Kidney (tissue), 14 donors: ENCODE measurements around the gene LAX1. TPM values are rescaled to one million over a fixed set of nuclear protein-coding genes. Genes with fewer than 3 reads are reported as not detected.

Experiments used
- DNase-seq, 5 donors: peaks; one replicate each; pipeline ENCODE4 v3.0.0-alpha.2; 2013 to 2020
- FAIRE-seq: peaks from 2 replicates; lab custom pipeline; 2012; peaks lifted over from hg19 to GRCh38; lab: Jason Lieb, UNC
- H3K27ac ChIP-seq, 2 donors: one replicate each; pipeline ENCODE4 v1.7.0; 2013; ENCODE audit warnings: low read depth in 2 of 2, low read length in 2 of 2, inconsistent platforms in 1 of 2
- H3K27me3 ChIP-seq: one replicate; pipeline ENCODE4 v1.7.1; 2013; ENCODE audit warnings: low read length, inconsistent platforms; ENCODE audit not compliant: control insufficient read depth, insufficient read depth
- H3K36me3 ChIP-seq, 3 donors: one replicate each; pipeline versions ENCODE4 v1.7.0 to v1.7.1; 2013; ENCODE audit warnings: low read length in 3 of 3, control low read depth in 1 of 3, inconsistent platforms in 1 of 3; ENCODE audit not compliant: insufficient read depth in 3 of 3, control insufficient read depth in 2 of 3
- H3K4me1 ChIP-seq, 3 donors: one replicate each; pipeline versions ENCODE4 v1.7.0 to v1.7.1; 2013; ENCODE audit warnings: low read length in 3 of 3, inconsistent platforms in 1 of 3, low read depth in 1 of 3; ENCODE audit not compliant: control insufficient read depth in 2 of 3, insufficient read depth in 2 of 3
- H3K4me3 ChIP-seq, 3 donors: one replicate each; pipeline versions ENCODE4 v1.7.0 to v1.8.1; 2013; ENCODE audit warnings: low read length in 3 of 3, control low read depth in 1 of 3, inconsistent platforms in 1 of 3
- H3K9ac ChIP-seq, 3 donors: one replicate each; pipeline versions ENCODE4 v1.7.0 to v1.7.1; 2013; ENCODE audit warnings: low read length in 3 of 3, control low read depth in 1 of 3, inconsistent platforms in 1 of 3
- H3K9me3 ChIP-seq, 3 donors: one replicate each; pipeline versions ENCODE4 v1.7.0 to v1.7.1; 2013; ENCODE audit warnings: low read length in 3 of 3, control low read depth in 1 of 3, inconsistent platforms in 1 of 3; ENCODE audit not compliant: control insufficient read depth in 2 of 3, insufficient read depth in 1 of 3
- CTCF ChIP-seq: IDR thresholded peaks from 3 replicates; pipeline ENCODE4 v1.5.1; 2012; ENCODE audit warnings: mild to moderate bottlenecking, moderate library complexity, borderline replicate concordance; ENCODE audit not compliant: insufficient read depth; ENCODE audit errors: extremely low read depth
- intact Hi-C: fragments of 100-400 bp; cut with DNase I; formaldehyde crosslinking; loops from one replicate; pipeline ENCODE4 v1.11.1; 2022
- polyA plus RNA-seq: library from polyadenylated mRNA; stranded (reverse); fragments of 350-450 nt; fragmentation: Illumina TruSeq; extraction: RNeasy Lipid Tissue Mini Kit (QIAGEN cat#74804); gene quantifications from one replicate; pipeline ENCODE4 v1.2.3, GENCODE V29; 2014; ENCODE audit warnings: low read depth, low replicate concordance; ENCODE audit not compliant: insufficient read depth
- total RNA-seq: library from RNA; stranded (reverse); fragmentation: NEBNext Ultra II Directional; extraction: Animal tissue kit (Norgen Biotek cat#: 25700); gene quantifications from one replicate; pipeline ENCODE4 v1.2.1, GENCODE V29; 2021
- donor health status: control.
- donor health status: control.
- donor health status: control.
- donor health status: control.
- donor health status: control.
- donor health status: DM: yes; HTN: yes; CAD: no.
- donor health status: Normal renal cell carcinoma (clear cell type).

The LAX1 gene
- total and polyA plus RNA-seq, 2 donors from 2014 or later = 6.9 TPM; not detected in 1

GRCh38 chr1:203771901-203772301 lies 6.9 kb downstream of the LAX1 start:
- Histone ChIP-seq H3K27ac (no peak overlapping the region), H3K36me3 (no peaks in the 10 kb centered on the region), H3K27me3 (no peaks in the 10 kb centered on the region), H3K9me3 (no peaks in the 10 kb centered on the region), H3K4me1 (peaks cover 3 to 4% (median 3%) of the 10 kb centered on the region in 3 donors), H3K4me3 (no peak overlapping the region), H3K9ac (no peak overlapping the region)
- FAIRE-seq = no peak
- intact Hi-C loops = no loop called here
- TF ChIP-seq CTCF = no peak
- peak in 2 of 5 donors; percentile 36 to 77 for DNase-seq

- FAIRE-seq = no peak
- Histone ChIP-seq H3K36me3 (no peaks in the 10 kb centered on the region), H3K27me3 (no peaks in the 10 kb centered on the region), H3K9ac (no peak overlapping the region), H3K4me3 (no peak overlapping the region), H3K27ac (no peak overlapping the region), H3K9me3 (no peaks in the 10 kb centered on the region), H3K4me1 (peaks cover 3 to 4% (median 3%) of the 10 kb centered on the region in 3 donors)
- TF ChIP-seq CTCF = no peak
- DNase-seq = no peak
- intact Hi-C loops = no loop called here
Observed at GRCh38 chr1:203772836-203773235, 7.9 kb downstream of the LAX1 start.

GRCh38 chr1:203776636-203777035 lies 11.7 kb downstream of the LAX1 start:
- DNase-seq = no peak
- no peak for FAIRE-seq
- Histone ChIP-seq H3K4me1 (no peaks in the 10 kb centered on the region), H3K27ac (no peak overlapping the region), H3K27me3 (no peaks in the 10 kb centered on the region), H3K9ac (no peak overlapping the region), H3K4me3 (no peak overlapping the region), H3K36me3 (no peaks in the 10 kb centered on the region), H3K9me3 (no peaks in the 10 kb centered on the region)
- TF ChIP-seq CTCF = peak; percentile 30
- intact Hi-C loops = no loop called here

- Histone ChIP-seq H3K4me3 (no peak overlapping the region), H3K9ac (no peak overlapping the region), H3K27me3 (no peaks in the 10 kb centered on the region), H3K9me3 (no peaks in the 10 kb centered on the region), H3K4me1 (no peaks in the 10 kb centered on the region), H3K27ac (no peak overlapping the region), H3K36me3 (no peaks in the 10 kb centered on the region)
- intact Hi-C loops = no loop called here
- no peak for TF ChIP-seq CTCF
- no peak for FAIRE-seq
- DNase-seq = no peak
Observed at GRCh38 chr1:203777596-203777995, 12.6 kb downstream of the LAX1 start.
